GM19238 (cell line): ENCODE data around the gene PTBP2.
"Not testable (repeated sequence)": the region's sequence is repeated elsewhere in the genome, so short reads cannot be mapped to it uniquely, and the experiment has no call there.

Experiments
- DNase-seq: peaks from one replicate; pipeline ENCODE4 v3.0.0; 2011; ENCODE audit warnings: low spot score; ENCODE audit not compliant: insufficient read length

Gene PTBP2

GRCh38 chr1:96730574-96731298 lies 9.2 kb downstream of the PTBP2 start:
- DNase-seq, result no peak

- DNase-seq, result no peak
Measured at GRCh38 chr1:96741335-96741734, 19.8 kb downstream of the PTBP2 start.

GRCh38 chr1:96746440-96747420 lies 25.1 kb downstream of the PTBP2 start:
- DNase-seq, result no peak

GRCh38 chr1:96747565-96747964 lies 26.0 kb downstream of the PTBP2 start:
- DNase-seq, result no peak

GRCh38 chr1:96748078-96748477 lies 26.5 kb downstream of the PTBP2 start:
- no peak for DNase-seq

GRCh38 chr1:96749618-96750017 lies 28.0 kb downstream of the PTBP2 start:
- DNase-seq, result no peak

- no peak for DNase-seq
Measured at GRCh38 chr1:96752394-96752793, 30.8 kb downstream of the PTBP2 start.

- DNase-seq, result no peak
Measured at GRCh38 chr1:96756789-96757188, 35.2 kb downstream of the PTBP2 start.

GRCh38 chr1:96762586-96762985 lies 41.0 kb downstream of the PTBP2 start:
- not testable (repeated sequence) for DNase-seq

- no peak for DNase-seq
Measured at GRCh38 chr1:96763514-96763913, 41.9 kb downstream of the PTBP2 start.

GRCh38 chr1:96764469-96764868 lies 42.9 kb downstream of the PTBP2 start:
- no peak for DNase-seq

- no peak for DNase-seq
Measured at GRCh38 chr1:96771847-96772246, 50.3 kb downstream of the PTBP2 start.

GRCh38 chr1:96772349-96772748 lies 50.8 kb downstream of the PTBP2 start:
- no peak for DNase-seq

GRCh38 chr1:96772972-96773371 lies 51.4 kb downstream of the PTBP2 start:
- DNase-seq, result no peak

GRCh38 chr1:96782206-96782605 lies 60.6 kb downstream of the PTBP2 start:
- no peak for DNase-seq

GRCh38 chr1:96782856-96783255 lies 61.3 kb downstream of the PTBP2 start:
- no peak for DNase-seq

GRCh38 chr1:96790599-96790998 lies 69.0 kb downstream of the PTBP2 start:
- no peak for DNase-seq

GRCh38 chr1:96792220-96792619 lies 70.6 kb downstream of the PTBP2 start:
- no peak for DNase-seq

- DNase-seq, result not testable (repeated sequence)
Measured at GRCh38 chr1:96801696-96802095, 80.1 kb downstream of the PTBP2 start.

- DNase-seq, result no peak
Measured at GRCh38 chr1:96804648-96805047, 83.1 kb downstream of the PTBP2 start.

- DNase-seq, result no peak
Measured at GRCh38 chr1:96808191-96808590, 86.6 kb downstream of the PTBP2 start.

GRCh38 chr1:96815914-96816313 lies 94.3 kb downstream of the PTBP2 start:
- DNase-seq, result no peak
